Activated CD4-positive, CD25-positive, alpha-beta regulatory T cell treated with anti-CD3 and anti-CD28 coated beads, Interleukin-2, amount 50 U/mL, for 24 hours (primary cell): ENCODE measurements around the gene SLCO1B1.

Source experiments
- ATAC-seq, 2 donors: fragments of 150-1000 bp; cut with Tn5 transposase; one replicate each; pipeline ENCODE4 v1.10.0; 2021; ENCODE audit warnings: mild to moderate bottlenecking in 1 of 2, moderate library complexity in 1 of 2

SLCO1B1 gene

DNA sequence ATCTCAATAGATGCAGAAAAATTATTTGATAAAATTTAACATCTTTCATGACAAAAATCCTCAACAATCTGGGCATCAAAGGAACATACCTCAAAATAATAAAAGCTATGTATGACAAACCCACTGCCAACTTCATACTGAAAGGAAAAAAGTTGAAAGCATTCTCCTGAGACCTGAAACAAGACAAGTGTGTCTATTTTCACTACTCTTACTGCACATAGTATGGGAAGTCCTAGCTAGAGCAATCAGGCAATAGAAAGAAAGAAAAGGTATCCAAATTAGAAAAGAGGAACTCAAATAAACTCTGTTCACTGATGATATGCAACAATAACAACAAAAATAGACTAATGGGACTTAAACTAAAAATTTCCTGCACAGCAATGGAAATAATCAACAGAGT, 90.1 kb downstream of the SLCO1B1 start:
- ATAC-seq, result no peak

DNA sequence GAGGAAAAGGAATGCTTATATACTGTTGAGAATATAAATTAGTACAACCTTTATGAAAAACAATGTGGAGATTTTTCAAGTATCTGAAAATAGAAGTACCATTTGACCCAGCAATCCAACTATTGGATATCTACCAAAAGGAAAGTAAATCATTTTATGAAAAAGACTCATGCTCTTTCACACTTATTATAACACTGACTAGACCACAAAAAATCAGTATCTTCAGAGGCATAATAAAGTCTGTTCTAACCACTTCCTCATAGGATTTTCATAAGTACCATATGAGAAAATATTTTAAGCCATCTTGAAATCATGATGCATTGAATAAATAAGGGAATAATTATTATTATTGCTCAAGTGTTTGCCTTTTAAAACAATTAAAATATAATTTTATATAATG, 90.8 kb downstream of the SLCO1B1 start:
- no peak for ATAC-seq

DNA sequence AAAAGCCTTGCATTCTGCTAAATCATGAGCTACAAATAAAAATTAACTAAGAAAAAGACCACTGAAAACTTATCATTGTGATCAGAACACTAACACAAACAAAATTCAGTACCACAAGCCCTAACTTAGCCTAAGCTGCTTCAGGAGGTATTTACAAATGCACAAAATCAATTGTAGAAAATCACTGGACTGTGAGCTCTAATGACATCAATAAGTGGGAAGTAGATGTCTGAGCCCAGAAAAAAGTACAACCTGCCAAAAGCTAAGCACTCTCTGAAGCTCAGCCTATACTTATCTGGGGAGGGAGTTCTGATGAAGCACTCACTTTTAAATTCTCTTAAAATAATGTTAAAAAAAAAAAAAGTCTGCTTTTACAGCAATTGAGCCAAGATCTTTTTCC, 92.9 kb downstream of the SLCO1B1 start:
- ATAC-seq, result no peak

- ATAC-seq, result no peak
Measured at GRCh38 chr12:21234395-21234794, 103.4 kb downstream of the SLCO1B1 start.

DNA sequence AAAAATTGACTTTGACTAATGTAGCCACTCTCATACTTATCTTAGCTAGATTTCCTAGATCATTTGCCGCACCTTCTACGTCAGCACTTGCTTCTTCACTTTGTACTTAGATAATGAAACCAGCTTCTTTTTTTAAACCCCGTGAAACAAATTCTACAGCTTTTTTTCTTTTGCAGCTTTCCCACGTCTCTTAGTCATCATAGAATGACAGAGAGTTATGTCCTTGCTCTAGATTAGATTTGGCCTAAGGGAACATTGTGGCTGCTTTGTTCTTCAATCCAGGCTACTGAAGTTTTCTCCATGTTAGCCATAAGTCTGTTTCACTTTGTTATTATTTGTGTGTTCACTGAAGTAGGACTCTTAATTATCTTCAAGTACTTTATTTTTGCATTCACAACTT, 108.9 kb downstream of the SLCO1B1 start:
- ATAC-seq, result no peak

DNA sequence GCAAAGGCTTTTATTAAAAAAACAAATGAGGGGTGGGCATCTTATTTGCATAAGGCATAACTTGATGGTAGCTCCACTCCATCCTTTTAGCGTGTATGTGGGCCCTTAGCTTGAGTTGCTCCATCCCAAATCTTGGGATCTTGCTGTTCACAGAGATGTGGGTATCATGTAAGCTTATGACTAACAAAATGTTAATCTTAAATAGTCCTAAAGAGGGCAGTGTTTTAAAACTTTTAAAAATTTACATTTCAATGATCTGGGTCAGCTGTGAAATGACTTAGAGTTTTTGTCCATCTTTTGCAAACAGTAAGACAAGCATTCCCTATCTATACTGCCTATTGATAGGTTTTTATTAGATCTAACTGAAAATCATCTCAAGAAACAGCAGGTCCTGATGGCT, 117.7 kb downstream of the SLCO1B1 start:
- peak in 1 of 2 donors; percentile 21 for ATAC-seq

- ATAC-seq, result no peak
Measured at GRCh38 chr12:21252070-21252469, 121.1 kb downstream of the SLCO1B1 start.

DNA sequence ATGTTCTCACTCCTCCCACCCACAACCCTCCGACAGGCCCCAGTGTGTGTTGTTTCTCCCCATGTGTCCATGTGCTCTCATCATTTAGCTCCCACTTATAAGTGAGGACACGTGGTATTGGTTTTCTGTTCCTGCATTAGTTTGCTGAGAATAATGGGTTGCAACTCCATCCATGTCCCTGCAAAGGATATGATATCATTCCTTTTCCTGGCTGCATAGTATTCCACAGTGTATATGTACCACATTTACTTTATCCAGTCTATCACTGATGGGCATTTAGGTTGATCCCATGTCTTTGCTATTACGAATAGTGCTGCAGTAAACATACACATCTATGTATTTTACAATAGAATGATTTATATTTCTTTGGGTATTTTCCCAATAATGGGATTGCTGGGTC, 126.2 kb downstream of the SLCO1B1 start:
- ATAC-seq, result no peak

- no peak for ATAC-seq
Measured at GRCh38 chr12:21264232-21264631, 133.2 kb downstream of the SLCO1B1 start.

- no peak for ATAC-seq
Measured at GRCh38 chr12:21265932-21266331, 134.9 kb downstream of the SLCO1B1 start.

- no peak for ATAC-seq
Measured at GRCh38 chr12:21276826-21277225, 145.8 kb downstream of the SLCO1B1 start.
